Activated CD4-positive, alpha-beta T cell treated with anti-CD3 and anti-CD28 coated beads, Interleukin-2, amount 10 ng/mL, durations not matched to agents 24 days and 14 days (primary cell): ENCODE data around the gene CETN3. TPM values are rescaled to one million over a fixed set of nuclear protein-coding genes. Genes with fewer than 3 reads are reported as not detected.
"Not testable (repeated sequence)": the region's sequence is repeated elsewhere in the genome, so short reads cannot be mapped to it uniquely, and the experiment has no call there.

Experiments used
- DNase-seq: peaks from one replicate; pipeline ENCODE4 v3.0.0; 2022
- H3K27ac Mint-ChIP-seq: one replicate; pipeline ENCODE4 v1.8.0; 2022; ENCODE audit warnings: mild to moderate bottlenecking, mixed read lengths
- H3K27me3 Mint-ChIP-seq: one replicate; pipeline ENCODE4 v1.8.0; 2022; ENCODE audit warnings: mixed read lengths
- H3K36me3 Mint-ChIP-seq: one replicate; pipeline ENCODE4 v1.8.0; 2022; ENCODE audit warnings: low read depth, mild to moderate bottlenecking, mixed read lengths
- H3K4me1 Mint-ChIP-seq: one replicate; pipeline ENCODE4 v1.8.0; 2021; ENCODE audit warnings: mixed read lengths
- H3K4me3 Mint-ChIP-seq: one replicate; pipeline ENCODE4 v1.8.0; 2022; ENCODE audit warnings: mild to moderate bottlenecking, moderate library complexity, mixed read lengths
- H3K9me3 Mint-ChIP-seq: one replicate; pipeline ENCODE4 v1.8.0; 2021; ENCODE audit warnings: mixed read lengths
- intact Hi-C: fragments of 100-400 bp; cut with micrococcal nuclease; formaldehyde crosslinking; loops from one replicate; pipeline ENCODE4 v1.15.1; 2023
- total RNA-seq: library from RNA; stranded (reverse); gene quantifications from 2 replicates; pipeline ENCODE4 v1.2.3, GENCODE V29; 2022

Gene CETN3
- total RNA-seq, 1 donor from 2014 or later, result 39.4 TPM

DNA sequence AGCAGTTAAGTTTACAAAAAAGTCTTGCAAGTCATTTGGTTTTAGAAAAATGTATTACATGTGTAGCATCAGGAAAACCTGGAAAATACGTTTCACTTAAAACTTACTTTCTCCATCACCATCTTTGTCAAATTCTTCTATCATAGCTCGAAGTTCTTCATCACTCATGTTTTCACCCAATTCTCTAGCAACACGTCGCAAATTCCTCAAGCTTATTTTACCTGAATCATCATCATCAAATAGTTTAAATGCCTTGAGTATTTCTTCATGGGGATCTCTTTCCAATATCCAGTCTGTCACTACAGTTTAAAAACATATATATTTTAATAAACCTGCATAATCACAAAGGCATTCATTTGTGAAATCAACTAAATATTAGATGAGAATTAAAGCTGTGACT is 10.3 kb downstream of the CETN3 start:
- intact Hi-C loops, result no loop called here
- H3K4me1 Mint-ChIP-seq, result peaks cover 5% of the 10 kb centered on the region

DNA sequence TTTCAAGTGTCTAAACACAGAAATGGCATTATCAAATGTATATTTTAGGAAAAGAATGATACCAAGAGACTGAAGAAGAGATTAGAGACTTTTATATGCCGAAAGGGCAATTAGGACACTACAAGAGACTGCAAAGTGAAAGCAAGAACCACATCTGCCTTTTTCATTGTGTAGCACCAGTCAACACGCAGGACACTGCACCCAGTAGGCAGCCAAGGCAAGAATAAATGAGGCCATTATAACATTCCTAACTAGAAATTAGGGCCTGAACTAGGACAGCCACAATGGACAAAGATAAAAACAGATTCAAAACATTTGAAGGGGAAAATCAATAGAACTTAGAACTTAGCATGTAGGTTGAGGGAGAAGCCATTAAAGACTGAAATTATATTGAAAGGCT is 10.8 kb downstream of the CETN3 start:
- Mint-ChIP-seq H3K27me3 (no peaks in the 10 kb centered on the region), H3K4me3 (no peak overlapping the region), H3K36me3 (peaks cover 15% of the 10 kb centered on the region), H3K9me3 (no peaks in the 10 kb centered on the region), H3K27ac (no peak overlapping the region), H3K4me1 (peaks cover 5% of the 10 kb centered on the region)
- DNase-seq, result no peak
- intact Hi-C loops, result no loop called here

More for the DNA sequence above, 10.3 kb downstream of the CETN3 start:
- no peak overlapping the region for H3K27ac Mint-ChIP-seq
- no peak for DNase-seq
- no peaks in the 10 kb centered on the region for H3K9me3 Mint-ChIP-seq
- H3K27me3 Mint-ChIP-seq, result no peaks in the 10 kb centered on the region
- H3K36me3 Mint-ChIP-seq, result peaks cover 15% of the 10 kb centered on the region
- no peak overlapping the region for H3K4me3 Mint-ChIP-seq

- Mint-ChIP-seq H3K4me3 (no peak overlapping the region), H3K36me3 (peaks cover 18% of the 10 kb centered on the region), H3K4me1 (peaks cover 8% of the 10 kb centered on the region), H3K27ac (no peak overlapping the region), H3K27me3 (no peaks in the 10 kb centered on the region), H3K9me3 (no peaks in the 10 kb centered on the region)
- intact Hi-C loops, result no loop called here
- DNase-seq, result no peak
These were observed 14.6 kb downstream of the CETN3 start for GRCh38 chr5:90395005-90395404.

DNA sequence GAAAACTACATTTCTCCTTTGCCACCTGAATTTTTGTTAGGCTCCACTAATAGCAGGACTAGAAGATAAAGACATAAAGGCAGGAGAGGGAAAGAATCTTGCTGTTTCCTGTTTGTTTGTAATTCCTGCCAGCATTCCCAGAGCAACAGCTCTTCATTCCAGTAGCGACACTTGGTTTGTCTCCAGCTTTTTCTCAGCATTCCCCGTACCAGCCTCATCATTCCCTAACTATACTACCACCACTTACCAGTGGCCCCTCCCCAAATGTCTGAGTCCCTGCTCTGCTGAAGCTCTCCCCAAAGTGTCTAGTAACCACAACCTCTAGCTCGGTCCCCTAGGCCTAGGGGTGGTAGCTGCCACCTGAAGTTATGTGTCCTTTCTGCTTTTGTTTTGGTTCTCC is 18.6 kb downstream of the CETN3 start:
- Mint-ChIP-seq H3K36me3 (peaks cover 6% of the 10 kb centered on the region), H3K27ac (no peak overlapping the region), H3K4me3 (no peak overlapping the region), H3K9me3 (no peaks in the 10 kb centered on the region), H3K27me3 (peaks cover 3% of the 10 kb centered on the region), H3K4me1 (peaks cover 3% of the 10 kb centered on the region)
- intact Hi-C loops, result no loop called here
- DNase-seq, result no peak

DNA sequence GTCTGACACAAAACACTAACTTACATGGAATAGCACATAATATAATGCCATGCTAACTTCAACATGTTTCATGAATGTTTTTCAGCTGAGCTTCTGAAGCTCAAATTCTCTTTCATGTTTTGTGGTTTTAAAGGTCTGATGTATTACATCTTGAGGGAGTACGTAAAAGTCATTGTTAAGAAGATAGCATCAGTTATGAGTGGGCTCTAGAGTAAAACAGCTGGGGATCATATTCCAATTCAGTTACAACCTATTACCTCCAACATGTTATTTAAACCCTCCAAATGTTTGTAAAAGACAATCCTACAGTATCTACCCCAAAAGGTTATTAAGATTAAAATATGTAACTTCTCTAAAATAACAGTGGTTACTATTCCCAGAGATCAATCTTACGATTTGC is 19.2 kb downstream of the CETN3 start:
- no peak for DNase-seq
- H3K9me3 Mint-ChIP-seq, result no peaks in the 10 kb centered on the region
- peaks cover 5% of the 10 kb centered on the region for H3K36me3 Mint-ChIP-seq
- H3K27me3 Mint-ChIP-seq, result peaks cover 3% of the 10 kb centered on the region
- peaks cover 3% of the 10 kb centered on the region for H3K4me1 Mint-ChIP-seq
- intact Hi-C loops, result no loop called here
- H3K4me3 Mint-ChIP-seq, result no peak overlapping the region
- no peak overlapping the region for H3K27ac Mint-ChIP-seq

DNA sequence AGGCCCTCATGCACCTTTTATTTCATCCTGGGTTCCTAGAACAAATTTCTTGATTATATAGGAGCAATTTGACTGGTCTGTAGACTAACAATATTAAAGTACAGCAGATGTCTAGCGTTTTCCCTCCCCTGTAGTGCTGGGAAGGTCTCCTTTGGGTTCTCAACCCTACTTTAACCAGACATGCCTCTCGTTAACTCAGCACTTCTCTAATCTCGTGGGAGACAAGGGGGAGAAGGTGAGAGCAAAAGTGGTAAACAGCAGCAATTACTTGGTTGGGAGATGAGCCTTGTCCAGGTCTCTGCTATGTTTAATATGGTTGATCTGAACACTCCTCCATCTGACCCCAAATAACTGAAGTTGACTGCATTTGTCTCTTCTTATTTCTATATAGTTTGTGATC is 22.0 kb downstream of the CETN3 start:
- H3K4me1 Mint-ChIP-seq, result peaks cover 3% of the 10 kb centered on the region
- intact Hi-C loops, result no loop called here

GRCh38 chr5:90386099-90386710 is 23.4 kb downstream of the CETN3 start:
- intact Hi-C loops, result no loop called here
- Mint-ChIP-seq H3K27me3 (peaks cover 8% of the 10 kb centered on the region), H3K27ac (no peak overlapping the region), H3K9me3 (no peaks in the 10 kb centered on the region), H3K4me1 (peaks cover 3% of the 10 kb centered on the region), H3K4me3 (no peak overlapping the region), H3K36me3 (no peaks in the 10 kb centered on the region)
- no peak for DNase-seq

More for the DNA sequence above, 22.0 kb downstream of the CETN3 start:
- Mint-ChIP-seq H3K36me3 (no peaks in the 10 kb centered on the region), H3K9me3 (no peaks in the 10 kb centered on the region), H3K27ac (no peak overlapping the region), H3K4me3 (no peak overlapping the region), H3K27me3 (peaks cover 8% of the 10 kb centered on the region)
- no peak for DNase-seq

- no peaks in the 10 kb centered on the region for H3K9me3 Mint-ChIP-seq
- no peak overlapping the region for H3K27ac Mint-ChIP-seq
- no peaks in the 10 kb centered on the region for H3K4me1 Mint-ChIP-seq
- DNase-seq, result no peak
- no peaks in the 10 kb centered on the region for H3K36me3 Mint-ChIP-seq
- peaks cover 5% of the 10 kb centered on the region for H3K27me3 Mint-ChIP-seq
- intact Hi-C loops, result no loop called here
- H3K4me3 Mint-ChIP-seq, result no peak overlapping the region
These were observed 25.2 kb downstream of the CETN3 start for GRCh38 chr5:90384389-90384788.

- peaks cover 6% of the 10 kb centered on the region for H3K27me3 Mint-ChIP-seq
These were observed 25.7 kb downstream of the CETN3 start for GRCh38 chr5:90383903-90384302.

GRCh38 chr5:90381213-90381929 is 28.2 kb downstream of the CETN3 start:
- no peaks in the 10 kb centered on the region for H3K4me1 Mint-ChIP-seq
- H3K36me3 Mint-ChIP-seq, result no peaks in the 10 kb centered on the region
- no peak overlapping the region for H3K4me3 Mint-ChIP-seq
- H3K27me3 Mint-ChIP-seq, result peaks cover 6% of the 10 kb centered on the region
- DNase-seq, result no peak
- no peaks in the 10 kb centered on the region for H3K9me3 Mint-ChIP-seq
- no peak overlapping the region for H3K27ac Mint-ChIP-seq
- intact Hi-C loops, result no loop called here

More at GRCh38 chr5:90383903-90384302, 25.7 kb downstream of the CETN3 start:
- Mint-ChIP-seq H3K9me3 (no peaks in the 10 kb centered on the region), H3K4me1 (no peaks in the 10 kb centered on the region), H3K27ac (no peak overlapping the region), H3K4me3 (no peak overlapping the region), H3K36me3 (no peaks in the 10 kb centered on the region)
- intact Hi-C loops, result no loop called here
- DNase-seq, result no peak

DNA sequence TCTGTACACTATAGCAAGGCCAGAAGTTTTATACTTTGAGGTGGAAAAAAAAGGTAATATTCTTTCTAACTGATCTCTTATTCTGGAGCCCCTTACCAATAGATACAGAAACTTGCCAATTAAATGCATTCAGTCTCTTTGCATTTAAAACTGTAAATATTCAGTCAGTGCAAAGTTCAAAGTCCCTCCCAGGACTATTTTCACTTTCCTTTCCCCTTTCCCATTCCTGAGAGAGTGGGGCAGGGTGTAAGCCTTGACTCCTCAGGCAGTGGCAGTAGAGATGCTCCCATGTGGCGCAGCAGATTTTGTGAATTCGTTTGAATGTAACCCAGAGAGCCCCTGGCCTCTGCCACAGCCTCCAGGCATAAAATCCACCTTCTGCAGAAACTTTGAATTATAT is 29.9 kb downstream of the CETN3 start:
- Mint-ChIP-seq H3K36me3 (no peaks in the 10 kb centered on the region), H3K27me3 (peaks cover 8% of the 10 kb centered on the region), H3K9me3 (no peaks in the 10 kb centered on the region), H3K4me3 (no peak overlapping the region), H3K27ac (no peak overlapping the region), H3K4me1 (no peaks in the 10 kb centered on the region)
- intact Hi-C loops, result no loop called here
- no peak for DNase-seq

DNA sequence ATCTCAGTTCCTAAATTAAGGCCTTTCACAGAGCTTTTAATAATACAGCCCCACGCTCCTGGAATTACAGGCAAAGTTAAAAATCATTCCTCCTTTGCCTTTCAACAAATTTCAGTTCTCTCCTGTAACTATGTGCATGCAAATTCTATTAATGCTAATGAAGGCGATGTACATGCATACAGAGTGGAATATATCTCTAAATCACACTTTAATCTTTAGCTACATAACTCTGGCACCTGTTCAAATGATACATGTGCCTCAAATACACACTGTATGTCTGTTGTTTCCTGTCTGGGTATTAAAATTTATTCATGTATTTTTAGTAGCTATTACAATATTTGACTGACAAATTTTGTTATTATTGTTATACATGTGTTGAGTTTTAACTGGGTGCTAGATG is 30.8 kb downstream of the CETN3 start:
- Mint-ChIP-seq H3K36me3 (no peaks in the 10 kb centered on the region), H3K4me3 (no peak overlapping the region), H3K9me3 (no peaks in the 10 kb centered on the region), H3K4me1 (no peaks in the 10 kb centered on the region), H3K27ac (no peak overlapping the region), H3K27me3 (peaks cover 3% of the 10 kb centered on the region)
- no peak for DNase-seq
- intact Hi-C loops, result no loop called here

GRCh38 chr5:90371269-90371668 is 38.3 kb downstream of the CETN3 start:
- H3K9me3 Mint-ChIP-seq, intact Hi-C loops, H3K4me3 Mint-ChIP-seq, H3K36me3 Mint-ChIP-seq, DNase-seq, H3K27me3 Mint-ChIP-seq, H3K4me1 Mint-ChIP-seq, H3K27ac Mint-ChIP-seq: not testable (repeated sequence)

DNA sequence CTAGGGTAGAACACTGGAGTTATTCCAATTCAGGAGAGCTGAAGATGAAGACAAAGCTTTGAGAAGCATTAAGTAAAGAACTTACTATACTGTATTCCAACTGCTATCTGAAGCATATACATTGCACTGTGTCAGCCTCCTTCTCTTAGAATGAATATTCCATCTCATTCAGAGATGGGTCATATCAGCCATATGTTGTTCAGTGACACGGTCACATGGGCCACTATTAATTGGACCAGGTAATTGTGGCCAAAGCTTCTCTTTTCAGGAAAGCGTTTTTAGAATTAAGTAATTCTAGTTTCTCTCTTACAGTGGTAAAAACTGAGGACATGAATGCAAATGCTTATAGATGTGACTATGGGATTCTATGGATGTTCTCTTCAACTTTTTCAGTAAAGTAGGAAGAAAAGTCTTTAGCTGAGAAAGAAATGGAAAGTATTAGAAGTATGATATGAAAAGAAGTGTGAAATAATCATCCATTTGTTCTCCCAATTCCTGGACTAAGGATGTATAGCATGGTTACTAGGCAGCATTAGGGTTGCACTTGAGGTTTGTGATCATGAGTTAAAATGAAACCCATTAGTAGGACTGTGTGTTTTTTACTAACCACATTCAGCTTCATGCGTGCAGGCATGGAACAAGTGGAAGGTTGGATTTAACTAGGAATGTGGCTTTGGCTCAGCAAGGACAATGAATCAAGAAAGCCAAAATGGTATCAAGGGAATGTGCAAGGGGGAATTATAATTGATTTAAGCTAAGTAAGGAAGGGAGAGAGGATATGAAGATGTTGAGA is 40.9 kb downstream of the CETN3 start:
- H3K36me3 Mint-ChIP-seq, result no peaks in the 10 kb centered on the region
- intact Hi-C loops, result no loop called here
- H3K27me3 Mint-ChIP-seq, result peaks cover 4% of the 10 kb centered on the region
- H3K4me1 Mint-ChIP-seq, result no peaks in the 10 kb centered on the region
- no peak overlapping the region for H3K27ac Mint-ChIP-seq
- DNase-seq, result no peak
- H3K9me3 Mint-ChIP-seq, result no peaks in the 10 kb centered on the region
- no peak overlapping the region for H3K4me3 Mint-ChIP-seq
